ENCODE results near the gene C20orf202.

Gene C20orf202

DNA sequence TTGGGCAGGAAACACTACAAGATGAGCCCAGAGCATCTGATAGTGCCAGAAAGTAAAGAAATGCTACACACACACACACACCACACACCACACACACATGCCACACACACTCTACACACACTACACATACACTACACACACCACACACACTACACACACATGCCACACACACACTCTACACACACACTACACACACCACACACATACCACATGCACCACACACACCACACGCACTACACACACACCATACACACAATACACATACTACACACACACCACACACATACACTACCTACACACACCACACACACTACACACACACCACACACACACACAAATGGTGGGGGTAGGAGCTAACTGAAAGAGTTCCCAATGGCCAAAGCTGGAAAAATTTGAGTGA is 14.9 kb upstream of the C20orf202 start:
- TF ChIP-seq, protein P1, sequence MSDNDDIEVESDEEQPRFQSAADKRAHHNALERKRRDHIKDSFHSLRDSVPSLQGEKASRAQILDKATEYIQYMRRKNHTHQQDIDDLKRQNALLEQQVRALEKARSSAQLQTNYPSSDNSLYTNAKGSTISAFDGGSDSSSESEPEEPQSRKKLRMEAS (IDR thresholded peaks at IDR 0.05; ENCODE audit: low read depth, low read length), result no peak
- TF ChIP-seq, protein P2, sequence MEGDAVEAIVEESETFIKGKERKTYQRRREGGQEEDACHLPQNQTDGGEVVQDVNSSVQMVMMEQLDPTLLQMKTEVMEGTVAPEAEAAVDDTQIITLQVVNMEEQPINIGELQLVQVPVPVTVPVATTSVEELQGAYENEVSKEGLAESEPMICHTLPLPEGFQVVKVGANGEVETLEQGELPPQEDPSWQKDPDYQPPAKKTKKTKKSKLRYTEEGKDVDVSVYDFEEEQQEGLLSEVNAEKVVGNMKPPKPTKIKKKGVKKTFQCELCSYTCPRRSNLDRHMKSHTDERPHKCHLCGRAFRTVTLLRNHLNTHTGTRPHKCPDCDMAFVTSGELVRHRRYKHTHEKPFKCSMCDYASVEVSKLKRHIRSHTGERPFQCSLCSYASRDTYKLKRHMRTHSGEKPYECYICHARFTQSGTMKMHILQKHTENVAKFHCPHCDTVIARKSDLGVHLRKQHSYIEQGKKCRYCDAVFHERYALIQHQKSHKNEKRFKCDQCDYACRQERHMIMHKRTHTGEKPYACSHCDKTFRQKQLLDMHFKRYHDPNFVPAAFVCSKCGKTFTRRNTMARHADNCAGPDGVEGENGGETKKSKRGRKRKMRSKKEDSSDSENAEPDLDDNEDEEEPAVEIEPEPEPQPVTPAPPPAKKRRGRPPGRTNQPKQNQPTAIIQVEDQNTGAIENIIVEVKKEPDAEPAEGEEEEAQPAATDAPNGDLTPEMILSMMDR (IDR thresholded peaks at IDR 0.05; ENCODE audit: low read depth, low read length), result no peak
- TF ChIP-seq POLR2A (IDR thresholded peaks at IDR 0.05; ENCODE audit: extremely low read depth, insufficient read length) (no peak), MYC (IDR thresholded peaks at IDR 0.05; ENCODE audit: low read depth, low read length) (no peak)
- DNase-seq (ENCODE audit: low read depth), result no peak
- no peak overlapping the region for H3K4me3 ChIP-seq (ENCODE audit: low read depth, low read length)

DNA sequence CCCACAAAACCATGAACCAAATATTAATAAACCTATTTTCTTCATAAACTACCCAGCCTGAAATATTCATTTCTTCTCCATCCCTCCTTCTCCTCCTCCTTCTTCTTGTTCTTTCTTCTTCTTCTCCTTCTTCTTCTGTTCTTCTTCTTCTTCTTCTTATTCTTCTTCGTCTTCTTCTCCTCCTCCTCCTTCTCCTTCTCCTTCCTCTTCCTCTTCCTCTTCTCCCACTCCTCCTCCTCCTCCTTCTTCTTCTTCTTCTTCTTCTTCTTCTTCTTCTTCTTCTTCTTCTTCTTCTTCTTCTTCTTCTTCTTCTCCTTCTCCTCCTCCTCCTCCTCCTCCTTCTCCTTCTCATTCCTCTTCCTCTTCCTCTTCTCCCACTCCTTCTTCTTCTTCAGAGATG is 13.4 kb upstream of the C20orf202 start:
- TF ChIP-seq, protein P2 (IDR thresholded peaks at IDR 0.05; ENCODE audit: low read depth, low read length), result no peak
- TF ChIP-seq, protein P1 (IDR thresholded peaks at IDR 0.05; ENCODE audit: low read depth, low read length), result no peak
- TF ChIP-seq POLR2A (IDR thresholded peaks at IDR 0.05; ENCODE audit: extremely low read depth, insufficient read length), result no peak
- TF ChIP-seq MYC (IDR thresholded peaks at IDR 0.05; ENCODE audit: low read depth, low read length), result no peak
- DNase-seq (ENCODE audit: low read depth), result no peak
- no peak overlapping the region for H3K4me3 ChIP-seq (ENCODE audit: low read depth, low read length)

DNA sequence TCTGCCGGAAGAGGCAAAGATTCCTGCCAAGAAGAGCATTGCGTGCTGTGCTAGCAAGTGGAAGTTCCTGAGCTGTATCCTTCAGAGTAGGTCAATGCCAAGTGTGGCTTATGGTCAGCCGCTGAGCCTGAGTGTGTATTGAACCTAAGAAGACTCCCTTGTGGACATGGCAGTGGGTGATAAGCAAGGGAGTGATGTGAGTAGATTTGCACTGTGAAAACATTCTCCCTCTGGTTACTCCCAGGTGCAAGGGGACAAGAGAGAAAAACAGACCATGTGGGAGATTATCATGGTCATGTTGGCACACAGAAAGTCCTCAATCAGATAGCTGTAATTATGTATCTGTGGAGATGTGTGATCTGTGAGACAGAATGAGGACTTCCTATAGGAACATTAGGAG is 12.4 kb upstream of the C20orf202 start:
- H3K4me3 ChIP-seq (ENCODE audit: low read depth, low read length), result no peak overlapping the region
- DNase-seq (ENCODE audit: low read depth), result no peak
- TF ChIP-seq MYC (IDR thresholded peaks at IDR 0.05; ENCODE audit: low read depth, low read length) (no peak), POLR2A (IDR thresholded peaks at IDR 0.05; ENCODE audit: extremely low read depth, insufficient read length) (no peak)
- TF ChIP-seq, protein P1 (IDR thresholded peaks at IDR 0.05; ENCODE audit: low read depth, low read length), result no peak
- TF ChIP-seq, protein P2 (IDR thresholded peaks at IDR 0.05; ENCODE audit: low read depth, low read length), result no peak

DNA sequence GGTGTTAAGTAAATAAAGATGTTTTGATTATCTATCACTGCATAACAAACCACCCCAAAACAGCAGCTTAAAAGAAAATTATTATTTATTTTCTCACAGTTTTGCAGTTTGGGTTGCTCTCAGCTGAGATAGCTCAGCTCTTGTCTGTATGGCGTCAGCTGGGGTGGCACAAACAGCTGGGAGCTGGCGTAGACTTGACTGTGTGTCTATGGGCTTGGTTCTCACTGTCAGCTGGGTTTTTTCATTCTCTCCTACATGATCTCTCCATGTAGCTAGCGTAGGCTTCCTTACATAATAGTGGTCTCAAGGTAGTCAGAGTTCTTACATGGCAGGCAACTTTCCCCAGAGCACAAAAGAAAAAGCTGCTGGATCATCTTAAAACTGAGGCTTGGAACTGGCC is 12.0 kb upstream of the C20orf202 start:
- TF ChIP-seq, protein P2 (IDR thresholded peaks at IDR 0.05; ENCODE audit: low read depth, low read length), result no peak
- TF ChIP-seq, protein P1 (IDR thresholded peaks at IDR 0.05; ENCODE audit: low read depth, low read length), result no peak
- no peak for TF ChIP-seq POLR2A (IDR thresholded peaks at IDR 0.05; ENCODE audit: extremely low read depth, insufficient read length)
- TF ChIP-seq MYC (IDR thresholded peaks at IDR 0.05; ENCODE audit: low read depth, low read length), result no peak
- no peak for DNase-seq (ENCODE audit: low read depth)

DNA sequence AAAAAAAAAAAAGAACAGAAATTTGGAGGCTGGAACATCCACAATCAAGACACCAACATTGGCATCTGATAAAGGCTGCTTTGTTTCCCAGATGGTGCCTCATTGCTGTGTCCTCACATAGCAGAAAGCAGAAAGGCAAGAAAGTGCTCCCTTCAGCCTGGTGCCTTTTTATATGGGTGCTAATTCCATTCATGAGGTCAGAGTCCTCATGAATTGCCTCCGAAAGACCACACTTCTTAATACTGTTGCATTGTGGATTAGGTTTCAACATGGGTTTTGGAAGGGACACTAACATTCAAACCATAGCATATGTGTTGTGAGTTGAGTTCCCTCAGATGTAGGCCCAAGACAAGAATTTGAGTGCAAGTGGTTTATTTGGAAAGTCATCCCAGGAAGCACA is 8.0 kb upstream of the C20orf202 start:
- TF ChIP-seq, protein P1 (IDR thresholded peaks at IDR 0.05; ENCODE audit: low read depth, low read length), result no peak
- TF ChIP-seq POLR2A (IDR thresholded peaks at IDR 0.05; ENCODE audit: extremely low read depth, insufficient read length) (no peak), MYC (IDR thresholded peaks at IDR 0.05; ENCODE audit: low read depth, low read length) (no peak)
- TF ChIP-seq, protein P2 (IDR thresholded peaks at IDR 0.05; ENCODE audit: low read depth, low read length), result no peak
- DNase-seq (ENCODE audit: low read depth), result no peak
- H3K4me3 ChIP-seq (ENCODE audit: low read depth, low read length), result no peak overlapping the region

More for the DNA sequence above, 12.0 kb upstream of the C20orf202 start:
- no peak overlapping the region for H3K4me3 ChIP-seq (ENCODE audit: low read depth, low read length)

Data from NB4 (cell line).